Islet of Langerhans (tissue), 1 donor: ENCODE results near the gene MIF.
"Not testable (repeated sequence)": the region's sequence is repeated elsewhere in the genome, so short reads cannot be mapped to it uniquely, and the experiment has no call there.

ENCODE experiments used
- FAIRE-seq: peaks from one replicate; lab custom pipeline; 2011; peaks lifted over from hg19 to GRCh38; lab: Jason Lieb, UNC

MIF gene

GRCh38 chr22:23877566-23877965, 16.6 kb upstream of the MIF start:
- FAIRE-seq, result no peak

DNA sequence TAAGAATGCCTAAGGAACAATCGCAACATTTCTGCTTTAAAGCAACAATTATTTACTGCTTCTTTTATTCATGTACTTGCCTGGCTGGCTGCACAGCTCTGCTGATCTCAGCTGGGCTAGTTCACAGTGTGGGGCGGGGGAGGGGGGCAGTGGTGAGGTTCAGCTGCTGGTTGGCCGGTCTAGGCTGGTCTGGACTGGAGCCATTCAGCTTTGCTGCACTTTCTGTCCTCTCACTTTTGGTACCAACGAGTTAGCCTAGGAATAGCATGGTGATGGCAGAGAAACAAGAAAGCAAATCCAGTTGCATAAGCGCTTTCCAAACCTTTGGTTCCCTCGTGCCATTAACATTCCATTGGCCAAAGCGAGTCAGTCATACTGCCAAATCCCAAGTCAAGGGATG, 16.0 kb upstream of the MIF start:
- no peak for FAIRE-seq

- FAIRE-seq, result no peak
Measured at GRCh38 chr22:23882370-23882769, 11.8 kb upstream of the MIF start.

DNA sequence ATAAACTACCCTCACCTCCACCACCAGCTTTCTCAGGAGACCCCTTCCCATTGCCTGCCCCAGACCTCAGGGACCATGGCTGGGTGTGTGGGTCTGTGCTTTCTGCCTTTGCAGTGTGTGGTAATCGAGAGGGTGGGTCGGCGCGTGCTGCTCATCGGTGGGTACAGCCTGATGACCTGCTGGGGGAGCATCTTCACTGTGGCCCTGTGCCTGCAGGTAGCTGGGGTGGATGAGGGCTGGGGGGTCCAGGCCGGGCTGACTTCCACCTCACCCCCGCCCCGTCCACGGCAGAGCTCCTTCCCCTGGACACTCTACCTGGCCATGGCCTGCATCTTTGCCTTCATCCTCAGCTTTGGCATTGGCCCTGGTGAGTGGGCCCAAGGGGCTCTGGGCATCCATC, 10.5 kb upstream of the MIF start:
- FAIRE-seq, result no peak

DNA sequence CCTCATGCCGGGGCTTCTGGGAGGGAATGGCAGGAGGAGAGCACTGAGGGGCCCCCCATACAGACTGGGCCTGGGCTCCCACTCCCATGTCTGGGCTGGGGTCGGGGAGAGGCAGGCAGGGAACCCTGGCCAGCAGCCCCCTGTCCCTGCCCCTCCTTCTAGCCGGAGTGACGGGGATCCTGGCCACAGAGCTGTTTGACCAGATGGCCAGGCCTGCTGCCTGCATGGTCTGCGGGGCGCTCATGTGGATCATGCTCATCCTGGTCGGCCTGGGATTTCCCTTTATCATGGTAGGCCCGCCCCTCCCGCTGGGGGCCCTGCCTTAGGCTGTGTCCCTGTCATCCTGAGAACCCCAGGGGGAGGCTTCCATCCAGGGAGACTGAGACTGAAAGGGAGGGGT, 10.0 kb upstream of the MIF start:
- no peak for FAIRE-seq

GRCh38 chr22:23888615-23889401, 5.4 kb upstream of the MIF start:
- FAIRE-seq, result no peak

DNA sequence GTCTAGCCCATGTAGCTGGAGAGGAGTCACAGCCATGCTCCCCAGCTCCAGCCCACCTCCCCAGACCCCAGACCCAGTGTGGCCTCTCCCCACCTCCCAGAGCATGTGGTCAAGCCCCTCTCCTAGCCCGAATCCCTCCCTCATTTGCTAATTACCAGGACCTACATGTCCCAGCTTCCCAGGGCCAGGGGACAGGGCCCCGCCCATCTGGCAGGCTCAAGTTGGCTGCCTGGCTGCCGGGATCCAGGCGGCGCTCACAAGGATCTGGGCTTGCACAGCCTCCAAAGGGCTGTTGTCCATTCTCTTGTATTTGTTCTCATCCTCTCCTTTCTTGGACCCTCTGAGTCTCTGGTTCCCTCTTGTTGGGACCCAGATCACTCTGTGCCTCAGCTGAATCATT, 4.6 kb upstream of the MIF start:
- no peak for FAIRE-seq

- no peak for FAIRE-seq
Measured at GRCh38 chr22:23891726-23892125, 2.5 kb upstream of the MIF start.

- no peak for FAIRE-seq
Measured at GRCh38 chr22:23892130-23892529, 2.1 kb upstream of the MIF start.

GRCh38 chr22:23892706-23893105, 1.5 kb upstream of the MIF start:
- FAIRE-seq, result no peak

GRCh38 chr22:23893121-23893944, 850 bp upstream of the MIF start:
- FAIRE-seq, result no peak

DNA sequence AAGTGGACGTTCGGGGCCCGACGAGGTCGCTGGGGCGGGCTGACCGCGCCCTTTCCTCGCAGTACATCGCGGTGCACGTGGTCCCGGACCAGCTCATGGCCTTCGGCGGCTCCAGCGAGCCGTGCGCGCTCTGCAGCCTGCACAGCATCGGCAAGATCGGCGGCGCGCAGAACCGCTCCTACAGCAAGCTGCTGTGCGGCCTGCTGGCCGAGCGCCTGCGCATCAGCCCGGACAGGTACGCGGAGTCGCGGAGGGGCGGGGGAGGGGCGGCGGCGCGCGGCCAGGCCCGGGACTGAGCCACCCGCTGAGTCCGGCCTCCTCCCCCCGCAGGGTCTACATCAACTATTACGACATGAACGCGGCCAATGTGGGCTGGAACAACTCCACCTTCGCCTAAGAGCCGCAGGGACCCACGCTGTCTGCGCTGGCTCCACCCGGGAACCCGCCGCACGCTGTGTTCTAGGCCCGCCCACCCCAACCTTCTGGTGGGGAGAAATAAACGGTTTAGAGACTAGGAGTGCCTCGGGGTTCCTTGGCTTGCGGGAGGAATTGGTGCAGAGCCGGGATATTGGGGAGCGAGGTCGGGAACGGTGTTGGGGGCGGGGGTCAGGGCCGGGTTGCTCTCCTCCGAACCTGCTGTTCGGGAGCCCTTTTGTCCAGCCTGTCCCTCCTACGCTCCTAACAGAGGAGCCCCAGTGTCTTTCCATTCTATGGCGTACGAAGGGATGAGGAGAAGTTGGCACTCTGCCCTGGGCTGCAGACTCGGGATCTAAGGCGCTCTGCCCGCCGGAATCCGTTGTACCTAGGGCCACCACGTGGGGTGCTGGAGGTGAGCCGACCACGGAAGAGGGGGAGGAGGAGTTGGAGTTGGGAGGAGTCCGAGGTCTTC, 771 bp downstream of the MIF start:
- FAIRE-seq, result no peak

GRCh38 chr22:23895599-23896144, 1.5 kb downstream of the MIF start:
- no peak for FAIRE-seq

- no peak for FAIRE-seq
Measured at GRCh38 chr22:23896166-23896522, 2.0 kb downstream of the MIF start.

DNA sequence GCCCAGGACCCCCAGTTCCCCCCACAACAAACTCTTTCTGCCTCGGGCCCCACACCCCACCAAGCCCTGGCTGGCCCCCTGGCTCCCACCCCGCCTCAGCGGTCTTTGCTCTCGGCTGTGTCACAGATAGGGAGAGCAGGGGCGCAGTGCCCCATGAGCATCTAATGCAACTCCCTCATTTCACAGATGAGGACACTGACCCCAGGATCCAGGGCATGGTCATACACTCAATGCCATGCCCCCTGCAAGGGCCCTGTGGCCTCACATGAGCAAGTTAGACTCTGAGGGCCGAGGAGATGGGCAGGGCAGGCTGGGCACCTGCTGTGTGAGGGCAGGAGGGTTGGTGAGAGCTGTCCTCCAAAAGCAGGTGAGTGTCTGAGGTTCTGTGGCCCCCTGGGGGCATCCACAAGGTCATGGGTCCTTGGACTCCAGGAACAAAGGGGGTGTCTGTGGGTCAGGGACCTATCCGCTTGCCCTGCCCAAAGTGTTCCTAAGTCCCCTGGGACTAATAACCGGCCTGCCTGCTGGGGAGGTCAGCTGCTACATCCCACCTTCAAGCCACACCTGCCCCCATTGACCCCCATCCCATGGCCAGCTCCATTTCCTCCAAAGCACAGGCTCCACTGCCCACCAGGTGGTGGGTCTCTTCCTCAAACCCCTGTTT, 2.5 kb downstream of the MIF start:
- no peak for FAIRE-seq

DNA sequence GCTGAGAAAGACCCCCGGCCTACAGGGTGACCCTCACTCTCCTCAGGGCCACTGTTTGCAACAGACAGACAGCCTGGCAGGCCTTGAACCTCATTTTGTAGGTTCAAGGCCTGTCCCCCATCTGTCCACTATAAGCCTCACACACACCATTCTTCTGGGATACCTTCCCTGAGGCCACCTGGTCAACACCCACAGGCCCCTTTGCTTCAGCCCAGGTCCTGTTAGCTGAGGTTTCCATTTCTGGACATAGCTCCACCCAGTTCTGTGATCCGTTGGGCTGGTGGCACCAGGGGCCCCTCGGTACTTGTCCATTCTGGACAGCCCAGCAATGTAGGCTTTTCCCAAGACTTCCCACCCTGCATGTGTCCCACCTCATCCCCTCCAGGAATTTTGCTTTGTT, 3.1 kb downstream of the MIF start:
- no peak for FAIRE-seq

GRCh38 chr22:23898006-23898974, 4.1 kb downstream of the MIF start:
- no peak for FAIRE-seq

GRCh38 chr22:23899042-23899745, 5.0 kb downstream of the MIF start:
- FAIRE-seq, result no peak

DNA sequence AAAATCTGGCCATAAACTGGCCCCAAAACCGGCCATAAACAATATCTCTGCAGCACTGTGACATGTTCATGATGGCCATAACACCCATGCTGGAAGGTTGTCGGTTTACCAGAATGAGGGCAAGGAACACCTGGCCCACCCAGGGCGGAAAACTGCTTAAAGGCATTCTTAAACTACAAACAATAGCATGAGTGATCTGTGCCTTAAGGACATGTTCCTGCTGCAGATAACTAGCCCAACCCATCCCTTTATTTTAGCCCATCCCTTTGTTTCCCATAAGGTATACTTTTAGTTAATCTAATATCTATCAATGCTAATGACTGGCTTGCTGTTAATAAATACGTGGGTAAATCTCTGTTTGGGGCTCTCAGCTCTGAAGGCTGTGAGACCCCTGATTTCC, 6.0 kb downstream of the MIF start:
- not testable (repeated sequence) for FAIRE-seq

GRCh38 chr22:23901600-23901999, 7.4 kb downstream of the MIF start:
- FAIRE-seq, result no peak
